Skeletal muscle satellite cell (primary cell): ENCODE results near the gene TIMM44.
"Not testable (repeated sequence)": the region's sequence is repeated elsewhere in the genome, so short reads cannot be mapped to it uniquely, and the experiment has no call there.

Experiments
- H3K27me3 ChIP-seq: 2 replicates; pipeline ENCODE4 v1.7.0; 2013; ENCODE audit warnings: low read length; ENCODE audit not compliant: control insufficient read depth, insufficient read depth
- H3K36me3 ChIP-seq: 2 replicates; pipeline ENCODE4 v1.7.0; 2013; ENCODE audit warnings: mild to moderate bottlenecking, control low read depth, low read length; ENCODE audit not compliant: insufficient read depth
- H3K4me1 ChIP-seq: 2 replicates; pipeline ENCODE4 v1.7.0; 2013; ENCODE audit warnings: low read length; ENCODE audit not compliant: control insufficient read depth, insufficient read depth
- H3K4me2 ChIP-seq: 2 replicates; pipeline ENCODE4 v1.7.0; 2013; ENCODE audit warnings: mild to moderate bottlenecking, low read length
- H3K4me3 ChIP-seq: 2 replicates; pipeline ENCODE4 v1.7.0; 2013; ENCODE audit warnings: low read length
- H3K9ac ChIP-seq: 2 replicates; pipeline ENCODE4 v1.7.0; 2013; ENCODE audit warnings: mild to moderate bottlenecking, low read depth, low read length, moderate library complexity
- H3K9me3 ChIP-seq: replicated peaks from 2 replicates; pipeline ENCODE4 v1.7.0; 2013; ENCODE audit warnings: mild to moderate bottlenecking, control low read depth, low read length

Gene TIMM44

GRCh38 chr19:7934766-7935165 is 8.7 kb downstream of the TIMM44 start:
- Histone ChIP-seq H3K9me3 (no peaks in the 10 kb centered on the region), H3K4me3 (no peak overlapping the region), H3K27me3 (no peaks in the 10 kb centered on the region), H3K4me2 (no peak overlapping the region), H3K36me3 (peaks cover 60% of the 10 kb centered on the region), H3K9ac (no peak overlapping the region), H3K4me1 (peaks cover 8% of the 10 kb centered on the region)

- Histone ChIP-seq H3K9ac (no peak overlapping the region), H3K4me2 (no peak overlapping the region), H3K4me1 (peaks cover 15% of the 10 kb centered on the region), H3K36me3 (peaks cover 60% of the 10 kb centered on the region), H3K9me3 (no peaks in the 10 kb centered on the region), H3K4me3 (no peak overlapping the region), H3K27me3 (no peaks in the 10 kb centered on the region)
Measured at GRCh38 chr19:7933828-7934725, 9.4 kb downstream of the TIMM44 start.

- H3K4me3 ChIP-seq = no peak overlapping the region
- no peaks in the 10 kb centered on the region for H3K27me3 ChIP-seq
- H3K9me3 ChIP-seq = no peaks in the 10 kb centered on the region
- no peak overlapping the region for H3K9ac ChIP-seq
- H3K36me3 ChIP-seq = peaks cover 57% of the 10 kb centered on the region
- no peak overlapping the region for H3K4me2 ChIP-seq
- H3K4me1 ChIP-seq = peaks cover 20% of the 10 kb centered on the region
Measured at GRCh38 chr19:7933411-7933810, 10.1 kb downstream of the TIMM44 start.

GRCh38 chr19:7932930-7933300 is 10.6 kb downstream of the TIMM44 start:
- Histone ChIP-seq H3K4me3 (no peak overlapping the region), H3K4me1 (peaks cover 25% of the 10 kb centered on the region), H3K9me3 (no peaks in the 10 kb centered on the region), H3K9ac (no peak overlapping the region), H3K27me3 (no peaks in the 10 kb centered on the region), H3K4me2 (no peak overlapping the region), H3K36me3 (peaks cover 56% of the 10 kb centered on the region)

GRCh38 chr19:7932276-7932929 is 11.1 kb downstream of the TIMM44 start:
- Histone ChIP-seq H3K36me3 (peaks cover 51% of the 10 kb centered on the region), H3K4me1 (peaks cover 30% of the 10 kb centered on the region), H3K9me3 (no peaks in the 10 kb centered on the region), H3K9ac (no peak overlapping the region), H3K27me3 (no peaks in the 10 kb centered on the region), H3K4me3 (no peak overlapping the region), H3K4me2 (no peak overlapping the region)

- Histone ChIP-seq H3K9me3 (no peaks in the 10 kb centered on the region), H3K9ac (no peak overlapping the region), H3K4me1 (peaks cover 37% of the 10 kb centered on the region), H3K36me3 (peaks cover 53% of the 10 kb centered on the region), H3K4me3 (no peak overlapping the region), H3K4me2 (no peak overlapping the region), H3K27me3 (no peaks in the 10 kb centered on the region)
Measured at GRCh38 chr19:7931221-7932061, 12.0 kb downstream of the TIMM44 start.

- no peaks in the 10 kb centered on the region for H3K9me3 ChIP-seq
- H3K4me3 ChIP-seq = no peak overlapping the region
- peaks cover 41% of the 10 kb centered on the region for H3K4me1 ChIP-seq
- H3K27me3 ChIP-seq = no peaks in the 10 kb centered on the region
- no peak overlapping the region for H3K4me2 ChIP-seq
- H3K36me3 ChIP-seq = peaks cover 50% of the 10 kb centered on the region
- no peak overlapping the region for H3K9ac ChIP-seq
Measured at GRCh38 chr19:7930765-7931164, 12.7 kb downstream of the TIMM44 start.

GRCh38 chr19:7930030-7930429 is 13.4 kb downstream of the TIMM44 start:
- H3K9ac ChIP-seq, H3K9me3 ChIP-seq, H3K27me3 ChIP-seq, H3K4me3 ChIP-seq, H3K4me2 ChIP-seq: not testable (repeated sequence)
- Histone ChIP-seq H3K4me1 (peaks cover 44% of the 10 kb centered on the region), H3K36me3 (peaks cover 44% of the 10 kb centered on the region)

- Histone ChIP-seq H3K4me1 (peaks cover 44% of the 10 kb centered on the region), H3K9ac (peak overlapping the region; percentile 67), H3K4me3 (peak overlapping the region; percentile 52), H3K4me2 (peak overlapping the region; percentile 77), H3K36me3 (peaks cover 40% of the 10 kb centered on the region), H3K27me3 (no peaks in the 10 kb centered on the region), H3K9me3 (no peaks in the 10 kb centered on the region)
Measured at GRCh38 chr19:7928741-7929701, 14.4 kb downstream of the TIMM44 start.

GRCh38 chr19:7928334-7928706 is 15.1 kb downstream of the TIMM44 start:
- Histone ChIP-seq H3K4me1 (peaks cover 44% of the 10 kb centered on the region), H3K9me3 (no peaks in the 10 kb centered on the region), H3K4me2 (peak overlapping the region; percentile 61), H3K36me3 (peaks cover 35% of the 10 kb centered on the region), H3K4me3 (no peak overlapping the region), H3K27me3 (no peaks in the 10 kb centered on the region), H3K9ac (peak overlapping the region; percentile 55)
